IPS-NIHi7 (cell line): Measurements from ENCODE around the gene CGNL1.

Source experiments
- DNase-seq: peaks from one replicate; pipeline ENCODE4 v3.0.0; 2012; ENCODE audit warnings: mixed read lengths; ENCODE audit errors: extremely low spot score

Gene CGNL1

GRCh38 chr15:57375827-57376695 is at the start of gene CGNL1:
Gene CGNL1 (plus strand): TSS chr15:57376505. CDS start chr15:57438000, 61,495 bp downstream.
- DNase-seq, result peak; percentile 87

GRCh38 chr15:57327985-57328471 is 48.3 kb upstream of the CGNL1 start:
- DNase-seq, result no peak

GRCh38 chr15:57328479-57328878 is 47.8 kb upstream of the CGNL1 start:
- no peak for DNase-seq

- no peak for DNase-seq
Observed at GRCh38 chr15:57328897-57329296, 47.4 kb upstream of the CGNL1 start.

- no peak for DNase-seq
Observed at GRCh38 chr15:57329582-57330367, 46.5 kb upstream of the CGNL1 start.

- DNase-seq, result no peak
Observed at GRCh38 chr15:57330619-57331340, 45.5 kb upstream of the CGNL1 start.

- DNase-seq, result no peak
Observed at GRCh38 chr15:57332326-57332725, 44.0 kb upstream of the CGNL1 start.

- DNase-seq, result no peak
Observed at GRCh38 chr15:57333487-57333886, 42.8 kb upstream of the CGNL1 start.

GRCh38 chr15:57334257-57334656 is 42.0 kb upstream of the CGNL1 start:
- DNase-seq, result peak; percentile 48

GRCh38 chr15:57335293-57335715 is 41.0 kb upstream of the CGNL1 start:
- DNase-seq, result no peak

- no peak for DNase-seq
Observed at GRCh38 chr15:57335719-57336118, 40.6 kb upstream of the CGNL1 start.

GRCh38 chr15:57337868-57338411 is 38.4 kb upstream of the CGNL1 start:
- DNase-seq, result no peak

GRCh38 chr15:57339321-57339720 is 37.0 kb upstream of the CGNL1 start:
- no peak for DNase-seq

- peak; percentile 72 for DNase-seq
Observed at GRCh38 chr15:57340682-57341259, 35.5 kb upstream of the CGNL1 start.

GRCh38 chr15:57343048-57343447 is 33.3 kb upstream of the CGNL1 start:
- no peak for DNase-seq

- no peak for DNase-seq
Observed at GRCh38 chr15:57343498-57343897, 32.8 kb upstream of the CGNL1 start.

GRCh38 chr15:57344282-57344681 is 32.0 kb upstream of the CGNL1 start:
- no peak for DNase-seq

- peak; percentile 75 for DNase-seq
Observed at GRCh38 chr15:57345584-57345983, 30.7 kb upstream of the CGNL1 start.

- no peak for DNase-seq
Observed at GRCh38 chr15:57348081-57348480, 28.2 kb upstream of the CGNL1 start.

- DNase-seq, result no peak
Observed at GRCh38 chr15:57352535-57353316, 23.6 kb upstream of the CGNL1 start.
